Measurements from ENCODE around the gene PHAF1. TPM values are rescaled to one million over a fixed set of nuclear protein-coding genes. Genes with fewer than 3 reads are reported as not detected.

The PHAF1 gene
- total and polyA plus RNA-seq, 2 of the 8 experiments (the other 6 are each of a cell fraction or from before 2014, with no cell fraction given): 18.6 to 26.4 TPM

- no peak for TF ChIP-seq ATF3 (IDR thresholded peaks at IDR 0.05; ENCODE audit: insufficient read depth, low read depth, low read length)
These were observed 27.9 kb downstream of the PHAF1 start (continued) for GRCh38 chr16:67137605-67138004.

Data from H1 (cell line).